ENCODE measurements around the gene SERPINB2. TPM values are rescaled to one million over a fixed set of nuclear protein-coding genes. Genes with fewer than 3 reads are reported as not detected.
A peak's percentile ranks its signal among the peaks of the same experiment; 100 is the strongest.
"Not testable (repeated sequence)": the region's sequence is repeated elsewhere in the genome, so short reads cannot be mapped to it uniquely, and the experiment has no call there.

Gene SERPINB2
- total RNA-seq, 1 experiment from 2014 or later = 1.8 TPM

- no peak for DNase-seq (ENCODE audit: low read depth)
Observed at GRCh38 chr18:63888470-63889190, 1.1 kb downstream of the SERPINB2 start.

GRCh38 chr18:63889626-63890025 is 2.1 kb downstream of the SERPINB2 start:
- DNase-seq (ENCODE audit: low read depth) = no peak

DNA sequence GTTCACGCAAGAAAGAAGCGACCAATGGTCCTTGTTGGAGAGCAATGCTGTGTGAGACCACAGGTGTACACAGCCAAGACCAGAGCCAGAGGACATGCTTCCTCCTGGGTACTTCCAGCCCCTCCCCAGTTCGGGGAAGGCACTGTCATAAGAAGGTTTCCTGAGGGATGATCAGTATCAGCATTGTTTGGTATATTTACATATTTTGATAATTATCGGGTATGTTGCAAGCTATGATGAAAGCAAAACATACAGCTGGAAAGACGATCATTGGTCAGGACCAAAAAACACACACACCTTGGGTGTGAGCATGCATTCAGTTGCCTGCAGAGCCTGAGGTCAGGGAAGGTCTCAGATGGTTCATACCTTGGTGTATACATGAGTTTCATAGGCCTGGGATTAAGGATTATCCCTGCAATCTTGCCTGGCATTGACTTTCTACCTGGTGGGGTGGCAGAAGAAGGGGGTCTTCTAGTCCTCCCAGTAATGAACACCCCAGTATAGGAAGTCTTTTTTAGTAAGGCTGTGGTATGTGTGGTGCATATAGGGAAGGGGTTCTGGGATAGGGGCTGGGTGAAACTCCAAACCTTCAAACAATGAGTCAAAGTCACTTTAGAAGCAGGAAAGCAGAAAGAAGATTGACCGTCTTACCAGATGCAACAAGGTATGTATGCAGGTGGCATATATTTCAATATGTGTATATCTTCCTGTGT is 2.9 kb downstream of the SERPINB2 start:
- DNase-seq (ENCODE audit: low read depth) = no peak

DNA sequence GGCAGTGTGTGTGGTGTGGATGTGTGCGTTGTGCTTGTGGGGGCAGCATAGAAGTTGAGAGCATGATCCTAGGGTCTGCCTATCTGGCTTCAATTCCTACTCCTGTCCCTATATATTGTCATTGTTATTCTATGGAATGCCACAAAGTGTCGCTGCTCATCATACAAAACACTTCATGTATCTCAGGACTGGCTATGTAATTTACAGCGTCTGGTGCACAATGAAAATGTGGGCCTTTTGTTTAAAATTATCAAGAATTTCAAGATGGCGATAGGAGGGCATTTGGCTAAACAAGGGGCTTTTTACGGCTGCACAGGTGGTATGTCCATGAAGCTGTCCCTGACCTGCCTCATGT is 3.4 kb downstream of the SERPINB2 start:
- DNase-seq (ENCODE audit: low read depth) = peak; percentile 60

GRCh38 chr18:63892566-63892965 is 5.1 kb downstream of the SERPINB2 start:
- DNase-seq (ENCODE audit: low read depth) = no peak

- DNase-seq (ENCODE audit: low read depth) = no peak
Observed at GRCh38 chr18:63894106-63894772, 6.7 kb downstream of the SERPINB2 start.

DNA sequence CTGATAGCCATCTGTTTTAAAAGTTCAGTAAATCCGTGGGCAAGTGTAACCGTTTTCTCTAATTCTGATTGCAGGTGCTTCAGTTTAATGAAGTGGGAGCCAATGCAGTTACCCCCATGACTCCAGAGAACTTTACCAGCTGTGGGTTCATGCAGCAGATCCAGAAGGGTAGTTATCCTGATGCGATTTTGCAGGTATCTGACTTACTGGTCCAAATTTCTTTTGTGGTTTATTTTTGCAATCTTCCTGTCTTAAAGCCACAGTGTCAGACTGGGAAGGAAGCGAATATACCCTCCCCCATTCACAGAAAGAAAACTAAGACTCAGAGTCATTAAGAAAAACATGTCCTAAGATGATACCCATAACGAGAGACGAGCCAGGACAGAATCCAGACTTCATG is 7.7 kb downstream of the SERPINB2 start:
- no peak for DNase-seq (ENCODE audit: low read depth)

DNA sequence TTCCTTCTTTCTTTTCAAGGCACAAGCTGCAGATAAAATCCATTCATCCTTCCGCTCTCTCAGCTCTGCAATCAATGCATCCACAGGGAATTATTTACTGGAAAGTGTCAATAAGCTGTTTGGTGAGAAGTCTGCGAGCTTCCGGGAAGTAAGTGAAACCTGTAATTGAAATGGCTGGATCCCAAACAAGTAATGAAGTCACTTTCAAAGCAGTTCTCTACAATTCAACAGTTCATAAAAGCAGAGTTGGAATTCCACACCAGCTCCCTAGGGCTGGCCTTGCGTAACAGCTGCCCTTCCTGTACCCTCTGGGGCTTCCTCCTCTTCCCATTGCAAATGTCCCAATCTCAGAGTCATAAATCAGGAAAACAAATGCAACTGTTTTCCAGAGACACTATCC is 9.6 kb downstream of the SERPINB2 start:
- peak; percentile 10 for DNase-seq (ENCODE audit: low read depth)

GRCh38 chr18:63899206-63899605 is 11.7 kb downstream of the SERPINB2 start:
- no peak for DNase-seq (ENCODE audit: low read depth)

GRCh38 chr18:63903851-63904570 is 16.5 kb downstream of the SERPINB2 start:
- DNase-seq (ENCODE audit: low read depth) = no peak

GRCh38 chr18:63904694-63905093 is 17.2 kb downstream of the SERPINB2 start:
- no peak for DNase-seq (ENCODE audit: low read depth)

DNA sequence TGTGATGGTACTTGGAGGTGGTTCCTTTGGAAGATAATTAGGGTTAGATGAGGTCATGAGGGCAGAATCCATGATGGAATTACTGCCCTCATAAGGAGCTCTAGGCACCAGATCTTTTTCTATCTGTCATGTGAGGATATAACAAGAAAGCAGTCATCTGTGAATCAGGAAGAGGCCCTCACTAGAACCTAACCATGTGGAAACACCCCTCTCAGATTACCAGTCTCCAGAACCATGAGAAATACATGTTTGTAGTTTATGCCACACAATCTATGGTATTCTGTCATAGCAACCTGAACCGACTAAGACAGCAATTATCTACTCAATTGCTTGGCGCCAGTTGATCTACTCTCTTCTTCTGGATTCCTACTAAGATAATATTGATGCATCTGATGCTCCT is 17.9 kb downstream of the SERPINB2 start:
- DNase-seq (ENCODE audit: low read depth) = no peak

DNA sequence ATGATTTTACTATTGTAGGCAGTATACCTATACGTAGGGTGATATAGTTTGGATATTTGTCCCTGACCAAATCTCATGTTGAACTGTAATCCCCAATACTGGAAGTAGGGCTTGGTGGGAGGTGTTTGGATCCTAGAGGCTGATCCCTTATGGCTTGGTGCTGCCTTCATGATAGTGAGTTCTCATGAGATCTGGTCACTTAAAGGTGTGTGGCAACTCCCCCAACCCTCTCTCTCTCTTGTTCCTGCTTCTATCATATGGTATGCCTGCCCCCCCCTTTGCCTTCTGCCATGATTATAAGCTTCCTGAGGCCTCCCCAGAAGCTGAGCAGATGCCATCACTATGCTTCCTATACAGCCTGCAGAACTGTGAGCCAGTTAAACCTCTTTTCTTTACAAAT is 18.6 kb downstream of the SERPINB2 start:
- DNase-seq (ENCODE audit: low read depth) = no peak

DNA sequence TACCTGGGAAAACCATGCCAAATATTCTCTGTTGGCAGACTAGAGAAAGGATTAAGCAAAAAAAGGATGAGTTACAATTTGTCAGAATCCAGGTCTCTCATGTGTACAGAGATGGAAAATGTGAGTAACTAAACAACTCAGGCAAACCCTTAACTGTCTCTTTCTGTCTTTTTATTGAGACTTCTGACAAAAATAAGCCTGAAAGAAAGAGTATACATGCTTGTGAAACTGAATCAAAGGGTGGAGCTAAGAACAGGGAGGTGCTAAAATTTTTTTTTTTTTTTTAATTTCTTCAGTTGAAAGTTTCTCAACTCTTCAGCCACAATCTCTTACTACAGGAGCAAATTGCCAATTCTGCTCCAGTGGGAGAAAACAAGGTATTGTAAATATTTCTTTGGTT is 20.2 kb downstream of the SERPINB2 start, which contains the start of gene SERPINB10:
SERPINB10 (plus strand) TSS at position 295 of the 400 bp plus-strand sequence. CDS start 7,553 bp downstream, outside the sequence.
- no peak for DNase-seq (ENCODE audit: low read depth)

- no peak for DNase-seq (ENCODE audit: low read depth)
Observed at GRCh38 chr18:63908858-63909257, 21.4 kb downstream of the SERPINB2 start.

GRCh38 chr18:63909870-63910269 is 22.4 kb downstream of the SERPINB2 start:
- no peak for DNase-seq (ENCODE audit: low read depth)

DNA sequence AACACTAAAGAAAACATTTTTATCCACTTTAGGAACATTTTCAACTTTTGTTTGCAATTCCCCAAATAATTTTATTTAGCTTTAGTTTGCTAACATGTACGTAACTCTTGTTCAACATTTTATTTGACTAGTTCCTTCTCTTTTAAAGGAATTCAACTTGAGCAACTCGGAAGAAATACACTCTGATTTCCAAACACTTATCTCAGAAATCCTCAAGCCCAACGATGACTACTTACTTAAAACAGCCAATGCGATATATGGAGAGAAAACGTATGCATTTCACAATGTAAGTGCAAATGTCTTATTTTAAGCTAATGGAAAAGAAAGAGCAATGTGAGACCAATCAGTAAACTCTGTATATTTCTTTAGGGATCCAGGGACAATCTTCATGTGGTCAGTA is 30.3 kb downstream of the SERPINB2 start:
- no peak for DNase-seq (ENCODE audit: low read depth)

- no peak for DNase-seq (ENCODE audit: low read depth)
Observed at GRCh38 chr18:63922049-63922448, 34.5 kb downstream of the SERPINB2 start.

- DNase-seq (ENCODE audit: low read depth) = no peak
Observed at GRCh38 chr18:63924551-63924950, 37.0 kb downstream of the SERPINB2 start.

- no peak for DNase-seq (ENCODE audit: low read depth)
Observed at GRCh38 chr18:63928331-63928730, 40.8 kb downstream of the SERPINB2 start.

GRCh38 chr18:63929369-63929768 is 41.9 kb downstream of the SERPINB2 start:
- not testable (repeated sequence) for DNase-seq (ENCODE audit: low read depth)

Measured in HT1080 (cell line).